GM21723 (cell line): Measurements from ENCODE around the gene P2RY1.
"Not testable (repeated sequence)": the region's sequence is repeated elsewhere in the genome, so short reads cannot be mapped to it uniquely, and the experiment has no call there.

ENCODE experiments used
- ATAC-seq: cut with Tn5 transposase; IDR thresholded peaks from one replicate; pipeline ENCODE4 v1.9.1; 2021; ENCODE audit warnings: mild to moderate bottlenecking, moderate library complexity; ENCODE audit not compliant: unreplicated experiment

P2RY1 gene

GRCh38 chr3:152835601-152836102 is 721 bp downstream of the P2RY1 start:
- peak; percentile 35 for ATAC-seq

- no peak for ATAC-seq
These were observed 1.3 kb downstream of the P2RY1 start for GRCh38 chr3:152836269-152836668.

GRCh38 chr3:152839511-152839910 is 4.6 kb downstream of the P2RY1 start:
- no peak for ATAC-seq

GRCh38 chr3:152841131-152841530 is 6.2 kb downstream of the P2RY1 start:
- ATAC-seq: no peak

GRCh38 chr3:152842413-152842812 is 7.5 kb downstream of the P2RY1 start:
- no peak for ATAC-seq

- no peak for ATAC-seq
These were observed 9.0 kb downstream of the P2RY1 start for GRCh38 chr3:152843955-152844354.

GRCh38 chr3:152846572-152847202 is 11.8 kb downstream of the P2RY1 start:
- not testable (repeated sequence) for ATAC-seq

GRCh38 chr3:152847599-152847998 is 12.7 kb downstream of the P2RY1 start:
- ATAC-seq: not testable (repeated sequence)

- no peak for ATAC-seq
These were observed 15.2 kb downstream of the P2RY1 start for GRCh38 chr3:152849996-152850578.

- no peak for ATAC-seq
These were observed 18.3 kb downstream of the P2RY1 start for GRCh38 chr3:152853196-152853595.

- no peak for ATAC-seq
These were observed 22.2 kb downstream of the P2RY1 start for GRCh38 chr3:152857082-152857481.

- no peak for ATAC-seq
These were observed 23.4 kb downstream of the P2RY1 start for GRCh38 chr3:152858170-152858800.

GRCh38 chr3:152860736-152861135 is 25.8 kb downstream of the P2RY1 start:
- no peak for ATAC-seq

- ATAC-seq: no peak
These were observed 30.8 kb downstream of the P2RY1 start for GRCh38 chr3:152865668-152866245.

GRCh38 chr3:152870027-152870426 is 35.1 kb downstream of the P2RY1 start:
- ATAC-seq: no peak

- not testable (repeated sequence) for ATAC-seq
These were observed 38.4 kb downstream of the P2RY1 start for GRCh38 chr3:152873314-152873713.

GRCh38 chr3:152874896-152875749 is 40.2 kb downstream of the P2RY1 start:
- no peak for ATAC-seq

- ATAC-seq: peak; percentile 70
These were observed 44.3 kb downstream of the P2RY1 start for GRCh38 chr3:152879130-152879789.

GRCh38 chr3:152879790-152880174 is 44.9 kb downstream of the P2RY1 start:
- no peak for ATAC-seq

GRCh38 chr3:152885076-152885475 is 50.1 kb downstream of the P2RY1 start:
- no peak for ATAC-seq
